Loucy (cell line): ENCODE measurements around the gene PAX5.

Experiments used
- EZH2phosphoT487 ChIP-seq: fragments of 200-600 bp; IDR thresholded peaks from 2 replicates; pipeline ENCODE4 v1.6.1; 2018; ENCODE audit warnings: antibody characterized with exemption, mild to moderate bottlenecking, moderate library complexity, borderline replicate concordance
- TF ChIP-seq, protein P1 (sequence below): fragments of 200-600 bp; sonication (generic); conservative IDR thresholded peaks from 2 replicates; pipeline ENCODE4 v1.5.1; 2014; ENCODE audit warnings: mild to moderate bottlenecking, antibody characterized with exemption, low read length

GRCh38 chr9:36992501-36993316, 41.4 kb downstream of the PAX5 start:
- TF ChIP-seq, protein P1, sequence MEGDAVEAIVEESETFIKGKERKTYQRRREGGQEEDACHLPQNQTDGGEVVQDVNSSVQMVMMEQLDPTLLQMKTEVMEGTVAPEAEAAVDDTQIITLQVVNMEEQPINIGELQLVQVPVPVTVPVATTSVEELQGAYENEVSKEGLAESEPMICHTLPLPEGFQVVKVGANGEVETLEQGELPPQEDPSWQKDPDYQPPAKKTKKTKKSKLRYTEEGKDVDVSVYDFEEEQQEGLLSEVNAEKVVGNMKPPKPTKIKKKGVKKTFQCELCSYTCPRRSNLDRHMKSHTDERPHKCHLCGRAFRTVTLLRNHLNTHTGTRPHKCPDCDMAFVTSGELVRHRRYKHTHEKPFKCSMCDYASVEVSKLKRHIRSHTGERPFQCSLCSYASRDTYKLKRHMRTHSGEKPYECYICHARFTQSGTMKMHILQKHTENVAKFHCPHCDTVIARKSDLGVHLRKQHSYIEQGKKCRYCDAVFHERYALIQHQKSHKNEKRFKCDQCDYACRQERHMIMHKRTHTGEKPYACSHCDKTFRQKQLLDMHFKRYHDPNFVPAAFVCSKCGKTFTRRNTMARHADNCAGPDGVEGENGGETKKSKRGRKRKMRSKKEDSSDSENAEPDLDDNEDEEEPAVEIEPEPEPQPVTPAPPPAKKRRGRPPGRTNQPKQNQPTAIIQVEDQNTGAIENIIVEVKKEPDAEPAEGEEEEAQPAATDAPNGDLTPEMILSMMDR, result no peak
- no peak for TF ChIP-seq EZH2phosphoT487
